HG02884 (cell line): Measurements from ENCODE around the gene PDE4B.
"Not testable (repeated sequence)": the region's sequence is repeated elsewhere in the genome, so short reads cannot be mapped to it uniquely, and the experiment has no call there.

Source experiments
- ATAC-seq: cut with Tn5 transposase; IDR thresholded peaks from one replicate; pipeline ENCODE4 v1.9.1; 2021; ENCODE audit warnings: mild to moderate bottlenecking, moderate library complexity; ENCODE audit not compliant: unreplicated experiment

Gene PDE4B

GRCh38 chr1:65813956-65814355, 21.3 kb downstream of the PDE4B start:
- no peak for ATAC-seq

DNA sequence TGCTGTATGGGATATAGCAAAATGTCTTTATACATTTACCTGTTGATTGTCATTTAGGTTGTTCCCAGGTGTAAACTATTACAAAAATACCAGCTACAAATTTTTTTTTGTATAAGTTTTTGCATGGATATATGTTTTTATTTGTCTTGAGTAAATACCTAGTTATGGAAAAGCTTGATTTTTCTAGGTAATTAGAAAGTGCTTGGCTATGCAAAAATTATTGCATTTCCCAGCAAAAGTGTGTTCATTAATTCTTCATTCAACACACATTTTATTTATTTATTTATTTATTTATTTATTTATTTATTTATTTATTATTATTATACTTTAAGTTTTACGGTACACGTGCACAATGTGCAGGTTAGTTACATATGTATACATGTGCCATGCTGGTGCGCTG, 22.1 kb downstream of the PDE4B start:
- ATAC-seq = no peak

GRCh38 chr1:65817891-65818290, 25.2 kb downstream of the PDE4B start:
- ATAC-seq = no peak

GRCh38 chr1:65818966-65819365, 26.3 kb downstream of the PDE4B start:
- no peak for ATAC-seq

DNA sequence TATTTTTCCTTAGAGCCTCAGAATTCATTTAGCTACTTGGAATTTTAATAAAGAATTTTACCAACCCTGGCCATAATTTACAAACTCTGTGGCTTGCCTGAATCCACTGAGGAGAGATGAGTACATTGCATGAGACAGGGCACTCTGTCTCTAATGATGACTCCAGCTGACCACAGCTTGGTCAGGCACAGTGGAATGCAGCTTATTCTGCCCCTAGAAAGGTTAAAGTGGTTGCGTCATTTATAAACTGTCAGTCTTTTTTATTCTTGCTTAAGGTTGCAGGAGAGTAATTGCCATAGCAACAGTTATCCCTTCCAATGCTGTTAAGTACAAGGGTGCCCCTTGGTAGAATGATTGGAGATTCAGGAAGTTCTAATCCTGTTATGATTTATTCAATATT, 28.3 kb downstream of the PDE4B start:
- ATAC-seq = no peak

DNA sequence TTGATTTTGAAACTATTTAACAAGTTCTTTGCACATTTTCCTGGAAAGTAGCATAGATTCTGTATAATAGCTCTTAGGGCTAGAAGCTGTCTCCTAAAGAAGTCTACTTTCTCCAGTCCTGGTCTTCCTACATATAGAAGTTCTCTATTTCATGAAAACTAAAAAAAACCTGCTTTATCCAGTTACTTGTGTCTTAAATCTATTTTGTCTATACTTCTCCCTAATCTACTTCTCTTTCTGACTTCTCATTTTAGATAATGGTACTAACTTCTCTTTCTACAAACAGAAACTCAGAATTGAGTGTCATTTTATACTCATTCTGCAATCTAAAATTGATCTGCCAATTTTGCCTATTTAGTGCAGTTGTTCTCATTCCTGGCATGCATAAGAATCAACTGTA, 28.7 kb downstream of the PDE4B start:
- no peak for ATAC-seq

- ATAC-seq = no peak
These were observed 31.4 kb downstream of the PDE4B start for GRCh38 chr1:65824103-65824502.

GRCh38 chr1:65825741-65826140, 33.0 kb downstream of the PDE4B start:
- ATAC-seq = no peak

DNA sequence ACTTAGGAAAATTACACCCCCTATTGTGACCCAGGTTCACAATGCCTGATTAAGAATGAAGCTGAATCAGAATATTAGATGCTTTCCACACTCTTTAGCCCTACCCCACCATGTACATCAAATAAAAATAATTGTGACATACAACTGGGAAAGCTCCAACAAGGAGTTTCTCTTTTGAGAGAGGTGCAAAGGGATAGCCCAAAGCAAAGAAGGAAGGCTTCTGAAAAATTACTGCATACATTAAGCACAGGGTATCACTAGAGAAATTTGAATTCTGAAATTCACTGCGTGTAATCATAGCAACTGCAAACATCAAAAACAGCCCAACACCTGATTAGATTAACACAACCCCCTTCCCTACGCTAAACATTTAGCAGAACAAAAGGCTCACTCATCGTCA, 34.1 kb downstream of the PDE4B start:
- no peak for ATAC-seq

DNA sequence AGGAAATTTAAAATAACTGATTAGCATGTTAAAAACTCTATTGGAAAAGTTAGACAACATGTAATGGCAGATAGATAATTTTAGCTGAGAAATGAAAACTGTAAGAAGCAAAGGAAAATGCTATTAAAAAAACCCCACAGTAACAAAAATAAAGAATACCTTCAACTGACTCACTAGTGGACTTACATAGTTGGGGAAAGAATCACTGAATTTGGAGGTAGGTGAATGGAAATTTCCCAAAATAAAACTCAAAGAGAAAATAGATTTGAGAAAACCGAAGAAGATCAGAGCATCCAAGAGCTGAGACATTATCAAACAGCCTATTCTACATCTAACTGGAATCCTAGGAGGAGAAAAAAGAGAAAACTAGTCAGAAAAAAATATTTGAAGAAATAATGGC, 34.7 kb downstream of the PDE4B start:
- ATAC-seq = no peak

GRCh38 chr1:65830306-65830705, 37.6 kb downstream of the PDE4B start:
- ATAC-seq = no peak

DNA sequence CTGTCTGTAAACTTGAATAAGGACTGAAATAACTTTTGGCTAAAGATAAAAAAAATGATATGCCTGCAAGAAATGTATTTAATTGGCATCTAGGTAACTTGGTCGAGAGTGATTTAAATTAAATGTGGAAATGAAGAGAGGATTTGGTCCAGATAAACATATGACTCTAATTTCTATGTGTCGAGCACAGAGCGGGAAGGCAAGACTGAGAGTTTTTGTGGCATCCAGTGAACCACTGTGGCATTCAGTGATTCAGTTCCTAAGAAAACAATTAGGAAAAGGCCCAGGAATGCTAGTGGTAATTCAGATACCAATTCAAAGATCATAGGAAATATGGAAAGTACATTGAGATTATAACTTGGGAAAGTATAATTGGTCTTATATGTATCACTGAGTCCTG, 39.6 kb downstream of the PDE4B start:
- ATAC-seq = no peak

DNA sequence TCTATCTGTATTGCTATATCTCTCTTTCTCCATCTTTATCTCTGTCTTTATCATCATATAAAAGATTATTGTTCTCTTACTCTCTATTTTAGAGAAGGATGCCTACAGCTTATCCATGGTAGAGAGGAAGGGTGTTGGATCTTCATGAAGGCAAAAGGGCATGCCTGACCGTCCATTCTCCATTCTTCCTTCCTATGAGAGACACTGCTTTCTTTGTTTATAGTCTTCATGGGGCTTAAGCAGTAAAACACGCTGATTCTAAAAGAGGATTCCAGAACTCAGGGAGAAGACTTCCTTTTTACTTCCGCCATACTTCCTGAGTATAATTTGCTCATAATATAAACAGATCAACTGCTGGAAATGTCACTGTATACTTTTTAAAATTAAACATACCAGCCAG, 44.0 kb downstream of the PDE4B start:
- ATAC-seq = no peak

DNA sequence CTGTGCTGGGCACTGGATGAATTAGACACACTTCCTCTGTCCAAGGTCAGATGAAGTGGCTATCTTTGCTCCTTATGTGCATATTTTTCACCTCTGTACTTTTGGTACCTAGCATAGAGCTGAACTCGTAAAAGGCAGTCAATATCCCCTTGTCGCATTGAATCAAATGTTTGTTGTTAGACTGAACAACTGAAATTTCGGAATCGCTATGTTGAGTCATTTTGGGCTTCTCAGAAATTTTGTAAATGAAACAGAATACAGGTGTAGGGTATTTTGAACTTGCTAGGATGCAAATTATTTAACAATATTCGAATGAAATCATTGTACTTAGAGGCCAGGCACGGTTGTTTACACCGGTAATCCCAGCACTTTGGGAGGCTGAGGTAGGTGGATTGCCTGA, 48.0 kb downstream of the PDE4B start:
- ATAC-seq = no peak

GRCh38 chr1:65844296-65844695, 51.6 kb downstream of the PDE4B start:
- ATAC-seq = no peak

DNA sequence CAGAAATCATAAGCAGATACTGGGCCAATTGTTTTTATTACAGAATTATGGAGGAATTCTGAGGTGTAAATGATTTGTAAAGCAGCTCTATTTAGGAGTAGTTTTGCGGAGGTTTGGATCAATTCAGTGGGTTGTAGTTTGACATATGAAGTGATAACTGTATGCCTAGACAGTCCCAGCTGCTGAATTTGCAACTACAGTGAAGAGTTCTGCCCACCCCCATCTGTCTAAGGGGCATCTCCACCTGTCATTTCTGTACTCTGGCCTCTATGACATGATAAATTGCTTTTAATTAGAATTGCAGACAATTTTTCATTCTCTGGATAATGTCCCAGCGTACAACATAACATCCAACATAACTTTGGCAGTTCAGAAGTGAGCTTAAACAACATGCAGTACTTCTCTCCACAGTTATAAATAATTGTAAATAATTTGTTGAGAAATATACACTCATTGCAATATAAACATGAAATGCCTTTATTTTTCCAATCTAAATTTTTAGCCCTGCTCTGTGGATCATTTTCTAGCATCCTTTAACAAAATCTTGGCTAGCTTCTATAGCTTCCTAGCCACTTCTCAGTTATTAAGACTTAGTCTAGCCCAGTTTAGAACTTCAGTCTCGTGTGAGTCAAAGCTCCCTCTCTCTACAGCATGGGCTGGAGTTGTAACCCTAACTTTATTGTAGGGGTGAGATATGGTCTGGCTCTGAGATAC, 52.3 kb downstream of the PDE4B start:
- no peak for ATAC-seq

GRCh38 chr1:65845535-65846060, 52.9 kb downstream of the PDE4B start:
- ATAC-seq = no peak

DNA sequence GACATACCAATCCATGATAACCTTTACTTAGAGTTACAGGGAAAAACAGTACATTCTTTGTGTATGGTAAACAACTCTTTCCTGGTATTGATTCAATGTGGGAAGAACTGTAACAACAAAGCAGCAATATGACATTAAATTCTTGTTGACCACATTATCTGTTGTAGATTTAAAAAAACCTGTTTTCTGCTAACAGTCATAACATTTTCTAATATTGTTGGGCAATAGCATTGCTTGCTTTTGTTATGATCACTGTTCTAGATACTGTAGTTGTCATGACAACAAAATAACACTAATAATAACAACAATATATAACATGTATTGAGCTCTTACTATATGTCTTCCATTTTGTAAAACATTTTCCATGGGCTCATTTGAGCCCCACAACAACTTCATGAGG, 54.2 kb downstream of the PDE4B start:
- no peak for ATAC-seq

DNA sequence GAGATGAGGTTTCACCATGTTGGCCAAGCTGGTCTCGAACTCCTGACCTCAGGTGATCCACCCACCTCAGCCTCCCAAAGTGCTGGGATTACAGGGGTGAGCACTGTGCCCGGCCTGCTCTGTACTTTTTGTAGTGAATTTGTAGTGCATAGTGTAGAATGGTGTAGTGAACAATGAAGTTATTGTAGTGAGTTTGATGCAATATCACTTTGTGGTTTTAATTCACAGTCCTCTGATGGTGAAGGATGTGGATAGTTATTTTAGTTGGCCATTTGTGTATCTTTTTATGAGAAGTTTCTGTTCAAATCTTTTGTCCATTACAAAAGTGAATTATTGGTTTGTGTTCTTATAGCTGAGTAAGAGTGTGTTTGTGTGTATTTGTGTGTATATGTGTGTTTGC, 57.6 kb downstream of the PDE4B start:
- ATAC-seq = no peak

- ATAC-seq = not testable (repeated sequence)
These were observed 63.9 kb downstream of the PDE4B start for GRCh38 chr1:65856591-65856990.

DNA sequence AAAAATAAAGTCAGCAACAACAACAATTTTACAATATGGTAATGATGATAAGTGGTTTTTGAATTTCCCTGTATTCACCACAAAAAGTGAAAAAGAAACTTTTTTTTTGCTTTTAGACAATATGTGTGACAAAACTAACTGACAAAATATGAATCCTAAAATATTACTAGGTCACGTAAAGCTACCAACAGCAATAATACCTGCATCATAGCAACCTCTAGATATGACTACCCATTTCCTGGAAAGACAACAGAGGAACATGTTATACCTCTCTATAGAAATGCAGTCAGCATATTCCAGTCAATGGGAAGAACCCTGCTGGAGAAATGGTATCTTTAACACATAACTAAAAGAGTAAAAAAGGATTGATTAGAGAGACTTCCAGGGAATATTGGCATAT, 73.7 kb downstream of the PDE4B start:
- ATAC-seq = peak; percentile 73

DNA sequence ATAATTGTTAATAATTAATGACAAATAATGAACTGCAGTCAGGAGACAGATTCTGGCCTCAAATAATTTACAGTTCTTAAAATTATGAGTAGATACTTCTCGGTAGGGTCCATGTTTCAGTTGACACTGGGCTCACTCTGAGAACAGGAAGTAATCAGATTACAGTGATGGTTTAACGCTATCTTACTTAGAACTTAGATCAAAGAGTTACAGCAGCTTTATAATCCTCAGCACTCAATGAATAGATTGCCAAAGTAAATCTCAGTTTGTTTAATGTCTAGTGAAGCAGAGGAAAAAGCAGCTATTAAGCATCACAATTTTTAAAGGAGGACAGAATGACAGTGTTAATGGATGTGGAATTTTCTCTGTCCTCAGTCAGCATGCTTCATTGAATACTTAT, 79.6 kb downstream of the PDE4B start:
- no peak for ATAC-seq

DNA sequence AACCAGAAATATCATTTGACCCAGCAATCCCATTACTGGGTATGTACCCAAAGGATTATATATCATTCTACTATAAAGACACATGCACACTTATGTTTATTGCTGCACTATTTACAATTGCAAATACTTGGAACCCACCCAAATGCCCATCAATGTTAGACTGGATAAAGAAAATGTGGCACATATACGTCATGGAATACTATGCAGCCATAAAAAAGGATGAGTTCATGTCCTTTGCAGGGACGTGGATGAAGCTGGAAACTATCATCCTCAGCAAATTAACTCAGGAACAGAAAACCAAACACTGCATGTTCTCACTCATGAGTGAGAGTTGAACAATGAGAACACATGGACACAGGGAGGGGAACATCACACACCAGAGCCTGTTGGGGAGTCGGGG, 85.6 kb downstream of the PDE4B start:
- not testable (repeated sequence) for ATAC-seq
